GM18951 (cell line): ENCODE measurements around the gene EXOC4.

Experiments used
- POLR2A ChIP-seq: IDR thresholded peaks from 4 replicates; pipeline ENCODE4 v1.6.1; 2011; ENCODE audit warnings: mild to moderate bottlenecking; ENCODE audit not compliant: insufficient read length, insufficient read depth; ENCODE audit errors: extremely low read depth
- in situ Hi-C: fragments of 300-500 bp; cut with MboI; formaldehyde crosslinking; loops from one replicate; pipeline ENCODE4 v1.12.0; 2022; ENCODE audit warnings: low sequenced_read_pairs, mixed read lengths, inconsistent platforms; ENCODE audit not compliant: unreplicated experiment

EXOC4 gene

GRCh38 chr7:133709036-133709880 lies 456.4 kb downstream of the EXOC4 start:
- TF ChIP-seq POLR2A, result no peak
- in situ Hi-C loops, result no loop called here

- TF ChIP-seq POLR2A, result no peak
- in situ Hi-C loops, result no loop called here
Measured at GRCh38 chr7:133712544-133712943, 459.7 kb downstream of the EXOC4 start.

GRCh38 chr7:133714654-133715053 lies 461.8 kb downstream of the EXOC4 start:
- no peak for TF ChIP-seq POLR2A
- in situ Hi-C loops, result no loop called here

- no peak for TF ChIP-seq POLR2A
- in situ Hi-C loops, result no loop called here
Measured at GRCh38 chr7:133718131-133718530, 465.3 kb downstream of the EXOC4 start.

- TF ChIP-seq POLR2A, result no peak
Measured at GRCh38 chr7:133723044-133723443, 470.2 kb downstream of the EXOC4 start.

GRCh38 chr7:133724148-133724547 lies 471.3 kb downstream of the EXOC4 start:
- in situ Hi-C loops, result no loop called here
- TF ChIP-seq POLR2A, result no peak

More at GRCh38 chr7:133723044-133723443, 470.2 kb downstream of the EXOC4 start:
- in situ Hi-C loops, result no loop called here

GRCh38 chr7:133724694-133725093 lies 471.8 kb downstream of the EXOC4 start:
- TF ChIP-seq POLR2A, result no peak
- in situ Hi-C loops, result no loop called here

GRCh38 chr7:133727476-133728214 lies 474.8 kb downstream of the EXOC4 start:
- in situ Hi-C loops, result no loop called here
- TF ChIP-seq POLR2A, result no peak

- in situ Hi-C loops, result no loop called here
- no peak for TF ChIP-seq POLR2A
Measured at GRCh38 chr7:133730360-133730759, 477.5 kb downstream of the EXOC4 start.

- in situ Hi-C loops, result no loop called here
- TF ChIP-seq POLR2A, result no peak
Measured at GRCh38 chr7:133733401-133733800, 480.5 kb downstream of the EXOC4 start.

- TF ChIP-seq POLR2A, result no peak
- in situ Hi-C loops, result no loop called here
Measured at GRCh38 chr7:133735222-133735621, 482.3 kb downstream of the EXOC4 start.

- in situ Hi-C loops, result no loop called here
- no peak for TF ChIP-seq POLR2A
Measured at GRCh38 chr7:133739817-133740216, 486.9 kb downstream of the EXOC4 start.

GRCh38 chr7:133741078-133741477 lies 488.2 kb downstream of the EXOC4 start:
- no peak for TF ChIP-seq POLR2A
- in situ Hi-C loops, result no loop called here

- no peak for TF ChIP-seq POLR2A
- in situ Hi-C loops, result no loop called here
Measured at GRCh38 chr7:133741703-133742102, 488.8 kb downstream of the EXOC4 start.
